Hippocampal formation (tissue), 2 donors: ENCODE measurements around the gene MEGF11.

Experiments used
- DNase-seq, 2 donors: peaks; one replicate each; lab custom pipeline; 2025; lab: John Stamatoyannopoulos, UW

MEGF11 gene

GRCh38 chr15:65942436-65942835 lies 311.1 kb downstream of the MEGF11 start:
- no peak for DNase-seq

GRCh38 chr15:65940618-65940909 lies 313.0 kb downstream of the MEGF11 start:
- no peak for DNase-seq

GRCh38 chr15:65939901-65940617 lies 313.5 kb downstream of the MEGF11 start:
- no peak for DNase-seq

- DNase-seq: no peak
Measured at GRCh38 chr15:65938604-65939003, 314.9 kb downstream of the MEGF11 start.

- peak in 1 of 2 donors; percentile 36 for DNase-seq
Measured at GRCh38 chr15:65937476-65937875, 316.1 kb downstream of the MEGF11 start.

GRCh38 chr15:65937054-65937453 lies 316.5 kb downstream of the MEGF11 start:
- no peak for DNase-seq

GRCh38 chr15:65936282-65936681 lies 317.3 kb downstream of the MEGF11 start:
- no peak for DNase-seq

GRCh38 chr15:65935391-65935790 lies 318.2 kb downstream of the MEGF11 start:
- no peak for DNase-seq

- DNase-seq: no peak
Measured at GRCh38 chr15:65931221-65931620, 322.3 kb downstream of the MEGF11 start.

GRCh38 chr15:65930134-65930533 lies 323.4 kb downstream of the MEGF11 start:
- DNase-seq: no peak

GRCh38 chr15:65929573-65929972 lies 324.0 kb downstream of the MEGF11 start:
- no peak for DNase-seq

- no peak for DNase-seq
Measured at GRCh38 chr15:65927545-65927944, 326.0 kb downstream of the MEGF11 start.

- no peak for DNase-seq
Measured at GRCh38 chr15:65926899-65927298, 326.7 kb downstream of the MEGF11 start.

- DNase-seq: no peak
Measured at GRCh38 chr15:65926459-65926858, 327.1 kb downstream of the MEGF11 start.

GRCh38 chr15:65925338-65925737 lies 328.2 kb downstream of the MEGF11 start:
- DNase-seq: no peak

GRCh38 chr15:65924004-65924403 lies 329.5 kb downstream of the MEGF11 start:
- no peak for DNase-seq

GRCh38 chr15:65923264-65923663 lies 330.3 kb downstream of the MEGF11 start:
- DNase-seq: no peak

GRCh38 chr15:65922621-65923020 lies 330.9 kb downstream of the MEGF11 start:
- no peak for DNase-seq

- DNase-seq: peak; percentile 26 to 33
Measured at GRCh38 chr15:65921780-65922179, 331.8 kb downstream of the MEGF11 start.

GRCh38 chr15:65920825-65921309 lies 332.7 kb downstream of the MEGF11 start:
- no peak for DNase-seq

- no peak for DNase-seq
Measured at GRCh38 chr15:65920121-65920520, 333.4 kb downstream of the MEGF11 start.

GRCh38 chr15:65919353-65919752 lies 334.2 kb downstream of the MEGF11 start:
- no peak for DNase-seq

- no peak for DNase-seq
Measured at GRCh38 chr15:65918945-65919344, 334.6 kb downstream of the MEGF11 start.

GRCh38 chr15:65918357-65918920 lies 335.1 kb downstream of the MEGF11 start:
- DNase-seq: no peak
